ENCODE results near the gene SPATA33.
"Not testable (repeated sequence)": the region's sequence is repeated elsewhere in the genome, so short reads cannot be mapped to it uniquely, and the experiment has no call there.

SPATA33 gene

GRCh38 chr16:89669755-89670154 is 12.1 kb downstream of the SPATA33 start:
- Histone ChIP-seq H3K4me3 (ENCODE audit: low read length) (no peak overlapping the region), H3K9ac (ENCODE audit: low read depth, low read length) (no peak overlapping the region)

GRCh38 chr16:89670496-89671431 is 13.1 kb downstream of the SPATA33 start:
- Histone ChIP-seq H3K4me2 (ENCODE audit: low read length) (no peak overlapping the region), H3K4me1 (ENCODE audit: control insufficient read depth, insufficient read depth, low read length) (peaks cover 5% of the 10 kb centered on the region), H3K9ac (ENCODE audit: low read depth, low read length) (no peak overlapping the region), H3K36me3 (ENCODE audit: insufficient read depth, low read length) (no peaks in the 10 kb centered on the region), H3K4me3 (ENCODE audit: low read length) (no peak overlapping the region), H3K9me3 (replicated peaks; ENCODE audit: low read length) (no peaks in the 10 kb centered on the region), H3K27me3 (ENCODE audit: control insufficient read depth, insufficient read depth, low read length) (no peaks in the 10 kb centered on the region)

More at GRCh38 chr16:89669755-89670154, 12.1 kb downstream of the SPATA33 start:
- Histone ChIP-seq H3K4me2 (ENCODE audit: low read length) (no peak overlapping the region), H3K27me3 (ENCODE audit: control insufficient read depth, insufficient read depth, low read length) (no peaks in the 10 kb centered on the region), H3K4me1 (ENCODE audit: control insufficient read depth, insufficient read depth, low read length) (peaks cover 5% of the 10 kb centered on the region), H3K36me3 (ENCODE audit: insufficient read depth, low read length) (no peaks in the 10 kb centered on the region), H3K9me3 (replicated peaks; ENCODE audit: low read length) (no peaks in the 10 kb centered on the region)

GRCh38 chr16:89671565-89671964 is 13.9 kb downstream of the SPATA33 start:
- not testable (repeated sequence) for H3K9ac ChIP-seq (ENCODE audit: low read depth, low read length); H3K9me3 ChIP-seq (replicated peaks; ENCODE audit: low read length); H3K27me3 ChIP-seq (ENCODE audit: control insufficient read depth, insufficient read depth, low read length)

GRCh38 chr16:89672177-89672941 is 14.7 kb downstream of the SPATA33 start:
- no peaks in the 10 kb centered on the region for H3K36me3 ChIP-seq (ENCODE audit: insufficient read depth, low read length)
- no peak overlapping the region for H3K4me3 ChIP-seq (ENCODE audit: low read length)
- H3K27me3 ChIP-seq (ENCODE audit: control insufficient read depth, insufficient read depth, low read length), result no peaks in the 10 kb centered on the region
- peaks cover 5% of the 10 kb centered on the region for H3K4me1 ChIP-seq (ENCODE audit: control insufficient read depth, insufficient read depth, low read length)
- H3K9me3 ChIP-seq (replicated peaks; ENCODE audit: low read length), result no peaks in the 10 kb centered on the region
- no peak overlapping the region for H3K9ac ChIP-seq (ENCODE audit: low read depth, low read length)
- H3K4me2 ChIP-seq (ENCODE audit: low read length), result no peak overlapping the region

More at GRCh38 chr16:89671565-89671964, 13.9 kb downstream of the SPATA33 start:
- not testable (repeated sequence) for H3K4me2 ChIP-seq (ENCODE audit: low read length); H3K36me3 ChIP-seq (ENCODE audit: insufficient read depth, low read length); H3K4me3 ChIP-seq (ENCODE audit: low read length); H3K4me1 ChIP-seq (ENCODE audit: control insufficient read depth, insufficient read depth, low read length)

- H3K36me3 ChIP-seq (ENCODE audit: insufficient read depth, low read length), result peaks cover 2% of the 10 kb centered on the region
- no peaks in the 10 kb centered on the region for H3K4me1 ChIP-seq (ENCODE audit: control insufficient read depth, insufficient read depth, low read length)
- H3K4me2 ChIP-seq (ENCODE audit: low read length), result no peak overlapping the region
- no peaks in the 10 kb centered on the region for H3K27me3 ChIP-seq (ENCODE audit: control insufficient read depth, insufficient read depth, low read length)
- H3K9me3 ChIP-seq (replicated peaks; ENCODE audit: low read length), result no peaks in the 10 kb centered on the region
- no peak overlapping the region for H3K9ac ChIP-seq (ENCODE audit: low read depth, low read length)
- no peak overlapping the region for H3K4me3 ChIP-seq (ENCODE audit: low read length)
Observed at GRCh38 chr16:89678258-89678657, 20.6 kb downstream of the SPATA33 start.

- peaks cover 8% of the 10 kb centered on the region for H3K4me1 ChIP-seq (ENCODE audit: control insufficient read depth, insufficient read depth, low read length)
- H3K27me3 ChIP-seq (ENCODE audit: control insufficient read depth, insufficient read depth, low read length), result no peaks in the 10 kb centered on the region
- no peak overlapping the region for H3K9ac ChIP-seq (ENCODE audit: low read depth, low read length)
- peaks cover 19% of the 10 kb centered on the region for H3K36me3 ChIP-seq (ENCODE audit: insufficient read depth, low read length)
- H3K4me2 ChIP-seq (ENCODE audit: low read length), result peak overlapping the region; percentile 99
- H3K4me3 ChIP-seq (ENCODE audit: low read length), result no peak overlapping the region
- H3K9me3 ChIP-seq (replicated peaks; ENCODE audit: low read length), result no peaks in the 10 kb centered on the region
Observed at GRCh38 chr16:89685916-89686315, 28.3 kb downstream of the SPATA33 start.

GRCh38 chr16:89686520-89687091 is 29.0 kb downstream of the SPATA33 start, which contains the start of gene CDK10:
Gene CDK10 (plus strand): TSS chr16:89686689. CDS start chr16:89686711, 22 bp downstream.
- Histone ChIP-seq H3K4me1 (ENCODE audit: control insufficient read depth, insufficient read depth, low read length) (peaks cover 8% of the 10 kb centered on the region), H3K9ac (ENCODE audit: low read depth, low read length) (peak within 1 kb of the TSS; percentile 85), H3K4me2 (ENCODE audit: low read length) (peak within 1 kb of the TSS; percentile 99), H3K36me3 (ENCODE audit: insufficient read depth, low read length) (peaks cover 23% of the 10 kb centered on the region), H3K9me3 (replicated peaks; ENCODE audit: low read length) (no peaks in the 10 kb centered on the region), H3K27me3 (ENCODE audit: control insufficient read depth, insufficient read depth, low read length) (no peaks in the 10 kb centered on the region), H3K4me3 (ENCODE audit: low read length) (peak within 1 kb of the TSS; percentile 92)

GRCh38 chr16:89687092-89687940 is 29.7 kb downstream of the SPATA33 start:
- no peaks in the 10 kb centered on the region for H3K9me3 ChIP-seq (replicated peaks; ENCODE audit: low read length)
- peak overlapping the region; percentile 85 for H3K9ac ChIP-seq (ENCODE audit: low read depth, low read length)
- H3K4me1 ChIP-seq (ENCODE audit: control insufficient read depth, insufficient read depth, low read length), result peaks cover 8% of the 10 kb centered on the region
- H3K4me3 ChIP-seq (ENCODE audit: low read length), result peak overlapping the region; percentile 92
- peaks cover 28% of the 10 kb centered on the region for H3K36me3 ChIP-seq (ENCODE audit: insufficient read depth, low read length)
- H3K4me2 ChIP-seq (ENCODE audit: low read length), result peak overlapping the region; percentile 99
- no peaks in the 10 kb centered on the region for H3K27me3 ChIP-seq (ENCODE audit: control insufficient read depth, insufficient read depth, low read length)

GRCh38 chr16:89688395-89688794 is 30.8 kb downstream of the SPATA33 start:
- H3K4me2 ChIP-seq (ENCODE audit: low read length), result no peak overlapping the region
- no peak overlapping the region for H3K4me3 ChIP-seq (ENCODE audit: low read length)
- H3K36me3 ChIP-seq (ENCODE audit: insufficient read depth, low read length), result peaks cover 34% of the 10 kb centered on the region
- H3K9ac ChIP-seq (ENCODE audit: low read depth, low read length), result no peak overlapping the region
- H3K4me1 ChIP-seq (ENCODE audit: control insufficient read depth, insufficient read depth, low read length), result peaks cover 8% of the 10 kb centered on the region
- no peaks in the 10 kb centered on the region for H3K9me3 ChIP-seq (replicated peaks; ENCODE audit: low read length)
- H3K27me3 ChIP-seq (ENCODE audit: control insufficient read depth, insufficient read depth, low read length), result no peaks in the 10 kb centered on the region

GRCh38 chr16:89689142-89689541 is 31.5 kb downstream of the SPATA33 start:
- no peak overlapping the region for H3K4me3 ChIP-seq (ENCODE audit: low read length)
- no peak overlapping the region for H3K4me2 ChIP-seq (ENCODE audit: low read length)
- H3K9me3 ChIP-seq (replicated peaks; ENCODE audit: low read length), result no peaks in the 10 kb centered on the region
- H3K4me1 ChIP-seq (ENCODE audit: control insufficient read depth, insufficient read depth, low read length), result peaks cover 8% of the 10 kb centered on the region
- no peak overlapping the region for H3K9ac ChIP-seq (ENCODE audit: low read depth, low read length)
- H3K27me3 ChIP-seq (ENCODE audit: control insufficient read depth, insufficient read depth, low read length), result no peaks in the 10 kb centered on the region
- H3K36me3 ChIP-seq (ENCODE audit: insufficient read depth, low read length), result peaks cover 41% of the 10 kb centered on the region
